ENCODE results near the gene CTNNA3.
"Not testable (repeated sequence)": the region's sequence is repeated elsewhere in the genome, so short reads cannot be mapped to it uniquely, and the experiment has no call there.

The CTNNA3 gene

DNA sequence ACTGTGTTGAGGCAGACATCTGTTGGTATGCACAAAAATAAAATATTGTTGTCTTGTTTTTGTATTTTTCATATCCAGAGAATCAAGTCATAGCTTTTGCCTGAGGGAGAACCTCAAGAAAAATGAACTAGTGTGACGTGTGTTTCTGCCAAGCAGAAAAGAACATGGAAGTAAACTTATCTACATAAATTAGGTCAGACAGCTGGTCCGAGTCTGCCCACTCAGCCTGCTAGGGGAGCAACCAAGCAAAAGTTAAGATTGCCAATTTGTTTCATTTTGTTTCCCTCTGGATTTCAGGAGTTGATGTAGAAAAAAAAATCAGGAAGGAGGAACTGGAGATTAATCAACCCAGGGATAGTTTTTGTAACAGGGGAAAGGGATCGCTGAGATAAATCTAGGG is 1342.6 kb downstream of the CTNNA3 start:
- in situ Hi-C loops (cut with HindIII; ENCODE audit: low sequenced_read_pairs), result no loop called here

DNA sequence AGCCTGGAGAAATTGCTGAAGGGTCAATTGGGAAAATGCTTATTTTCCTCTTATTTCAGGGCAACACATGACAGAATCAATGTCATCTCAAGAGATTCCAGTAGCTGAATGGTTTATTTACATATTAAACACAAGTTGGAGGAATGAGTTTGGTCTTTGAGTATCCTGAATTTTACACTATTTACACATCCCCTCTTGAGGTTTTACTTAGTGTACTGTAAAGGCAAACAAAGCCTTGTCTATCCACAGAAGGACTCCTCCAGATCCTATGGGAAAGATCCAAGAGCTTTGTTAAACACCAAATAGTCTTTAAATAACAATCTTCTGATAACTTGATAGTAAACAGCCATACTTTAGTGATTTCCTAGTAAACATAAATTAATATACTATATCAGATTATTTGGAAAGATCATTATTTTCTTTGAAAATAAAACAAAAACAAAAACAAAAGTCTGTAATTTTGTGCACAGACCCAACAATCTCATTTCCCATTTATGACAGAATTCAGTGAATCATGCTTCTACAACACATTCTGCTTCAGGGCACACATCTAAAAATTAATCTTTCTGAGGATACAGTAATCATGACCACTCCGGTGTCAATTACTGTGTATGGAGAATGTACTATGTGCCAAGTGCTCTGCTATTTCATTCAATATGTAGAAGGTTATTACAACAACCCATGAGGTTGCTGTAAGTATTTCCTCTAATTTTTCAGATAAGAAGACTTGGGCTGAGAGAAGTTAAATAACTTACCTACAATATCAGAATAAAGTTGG is 1345.2 kb downstream of the CTNNA3 start:
- in situ Hi-C loops (cut with HindIII; ENCODE audit: low sequenced_read_pairs), result no loop called here

DNA sequence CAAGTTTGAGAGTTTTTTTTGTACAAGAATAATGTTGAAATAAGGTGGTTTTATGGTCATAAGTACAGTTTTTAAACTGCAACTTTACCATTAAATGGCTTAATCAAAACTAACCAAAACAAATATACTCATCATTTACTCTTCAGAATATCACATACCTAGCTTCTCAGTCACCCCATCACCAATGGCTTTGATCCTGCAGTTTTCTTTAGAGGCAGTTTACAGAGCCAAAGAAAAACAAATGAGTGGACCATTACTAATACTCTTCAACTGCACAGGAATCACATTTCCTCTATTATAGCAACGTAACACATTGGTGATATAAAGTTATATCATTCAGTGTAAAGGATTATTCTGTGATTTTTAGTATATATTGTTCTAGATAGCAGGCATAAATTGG is 1346.3 kb downstream of the CTNNA3 start:
- in situ Hi-C loops (cut with HindIII; ENCODE audit: low sequenced_read_pairs), result no loop called here

DNA sequence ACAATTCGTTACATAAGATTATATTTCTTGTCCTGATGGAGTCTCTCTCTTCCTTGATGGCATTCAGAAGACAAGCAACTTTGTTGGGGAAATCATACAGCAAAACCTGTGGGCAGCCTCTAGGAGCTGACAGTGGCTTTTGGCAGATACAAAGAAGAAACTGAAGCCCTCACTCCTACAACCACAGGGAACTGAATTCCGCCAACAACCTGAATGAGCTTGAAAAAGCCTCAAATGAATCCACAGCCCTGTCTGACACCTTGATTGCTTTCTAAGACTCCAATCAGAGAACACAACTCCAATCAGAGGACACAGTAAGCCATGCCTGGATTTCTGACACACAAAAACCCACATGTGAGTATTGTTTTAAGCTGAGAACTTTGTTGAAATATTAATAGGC is 1346.9 kb downstream of the CTNNA3 start:
- in situ Hi-C loops (cut with HindIII; ENCODE audit: low sequenced_read_pairs), result no loop called here

DNA sequence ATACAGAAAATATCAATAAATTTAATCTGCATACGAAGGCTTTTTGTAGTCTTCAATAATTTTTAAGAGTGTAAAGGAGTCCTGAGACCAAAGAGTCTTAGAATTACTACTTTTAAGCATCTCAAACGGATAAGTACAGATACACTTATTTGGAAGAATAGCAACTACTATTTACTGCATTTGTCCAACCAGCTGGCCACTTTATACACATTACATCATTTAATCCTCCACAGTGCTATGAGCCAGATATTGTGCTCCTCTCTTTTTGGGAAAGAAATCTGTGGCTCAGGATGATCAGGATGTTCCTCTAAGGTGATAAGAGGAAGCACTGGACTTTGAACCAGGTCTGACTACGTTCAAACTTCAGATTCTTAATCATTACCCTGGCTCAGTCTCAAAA is 1358.8 kb downstream of the CTNNA3 start:
- in situ Hi-C loops (cut with HindIII; ENCODE audit: low sequenced_read_pairs), result no loop called here

DNA sequence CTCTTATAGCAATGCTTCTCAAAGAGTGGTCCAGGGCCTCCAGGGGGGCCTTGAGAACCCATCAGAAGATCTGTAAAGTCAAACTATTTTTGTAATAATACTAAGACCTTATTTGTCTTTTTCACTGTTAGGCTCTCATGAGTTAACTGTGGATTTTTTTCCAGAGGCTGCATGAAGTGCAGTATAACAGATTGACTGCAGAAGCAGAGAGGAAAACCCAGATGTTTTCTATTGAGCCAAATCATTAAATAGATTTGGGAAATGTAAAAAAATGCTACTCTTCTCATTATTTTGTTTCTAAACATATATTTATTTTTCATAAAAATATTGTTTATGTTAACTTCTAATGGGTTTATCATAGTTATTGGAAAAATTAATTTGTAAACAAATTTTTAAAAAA is 1359.2 kb downstream of the CTNNA3 start:
- in situ Hi-C loops (cut with HindIII; ENCODE audit: low sequenced_read_pairs), result no loop called here

DNA sequence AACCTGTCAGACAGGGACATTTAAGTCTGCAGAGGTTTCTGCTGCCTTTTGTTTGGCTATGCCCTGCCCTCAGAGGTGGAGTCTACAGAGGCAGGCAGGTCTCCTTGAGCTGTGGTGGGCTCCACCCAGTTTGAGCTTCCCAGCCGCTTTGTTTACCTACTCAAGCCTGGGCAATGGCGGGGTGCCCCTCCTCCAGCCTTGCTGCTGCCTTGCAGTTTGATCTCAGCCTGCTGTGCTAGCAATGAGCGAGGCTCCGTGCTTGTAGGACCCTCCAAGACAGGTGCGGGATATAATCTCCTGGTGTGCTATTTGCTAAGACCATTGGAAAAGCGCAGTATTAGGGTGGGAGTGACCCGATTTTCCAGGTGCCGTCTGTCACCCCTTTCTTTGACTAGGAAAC is 1360.2 kb downstream of the CTNNA3 start:
- in situ Hi-C loops (cut with HindIII; ENCODE audit: low sequenced_read_pairs), result not testable (repeated sequence)

DNA sequence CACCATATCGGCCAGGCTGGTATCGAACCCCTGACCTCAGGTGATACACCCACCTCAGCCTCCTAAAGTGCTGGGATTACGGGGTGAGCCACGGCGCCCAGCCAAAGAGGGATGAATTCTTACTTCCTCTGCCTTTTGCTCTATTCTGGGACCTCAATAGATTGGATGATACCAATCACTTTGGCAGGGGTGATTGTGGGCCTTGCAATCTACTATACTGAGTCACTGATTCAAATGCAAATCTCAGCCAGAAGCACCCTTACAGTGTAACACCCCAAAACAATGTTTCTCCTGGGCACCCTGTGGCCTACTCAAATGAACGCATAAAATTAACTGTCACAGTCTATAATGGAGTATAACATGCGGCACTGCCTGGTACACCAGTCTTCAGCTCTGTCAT is 1366.8 kb downstream of the CTNNA3 start:
- in situ Hi-C loops (cut with HindIII; ENCODE audit: low sequenced_read_pairs), result no loop called here

DNA sequence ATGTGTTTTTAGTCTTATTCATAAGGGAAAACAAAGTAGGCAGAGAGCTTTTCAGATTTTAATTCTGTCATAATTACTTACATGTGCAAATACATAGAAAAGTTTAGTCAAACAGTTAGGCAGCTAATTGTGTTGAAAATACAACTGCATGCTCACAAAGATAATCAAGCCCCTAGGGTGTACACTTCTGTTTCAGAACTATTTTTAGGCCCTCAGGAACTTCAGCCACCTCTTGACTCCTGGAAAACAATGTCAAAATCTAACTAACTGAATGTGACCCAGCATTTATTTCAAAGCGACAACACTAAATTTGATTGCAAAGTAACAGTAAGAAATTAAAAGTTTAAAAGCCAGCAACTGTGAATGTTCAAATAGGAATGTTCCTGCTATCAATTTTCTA is 1369.1 kb downstream of the CTNNA3 start:
- in situ Hi-C loops (cut with HindIII; ENCODE audit: low sequenced_read_pairs), result no loop called here

DNA sequence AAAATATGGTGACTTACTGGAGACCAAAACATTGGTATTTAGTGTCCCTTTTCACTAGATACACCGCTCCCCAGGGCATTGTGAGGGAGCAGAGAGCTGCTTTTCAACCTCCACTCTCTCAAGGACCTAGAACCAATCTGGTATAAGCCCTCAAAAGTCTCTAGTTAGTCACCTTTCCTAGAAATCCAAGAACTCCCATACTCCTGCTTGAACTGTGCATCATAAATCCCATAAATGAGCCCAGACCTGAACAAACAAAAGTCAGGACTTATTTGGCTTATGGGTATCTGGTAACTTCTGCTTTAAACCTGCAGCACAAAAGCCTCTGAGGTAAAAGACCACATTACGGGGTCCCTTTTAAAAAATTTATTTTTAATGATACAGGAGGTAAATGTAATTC is 1373.2 kb downstream of the CTNNA3 start:
- in situ Hi-C loops (cut with HindIII; ENCODE audit: low sequenced_read_pairs), result no loop called here

DNA sequence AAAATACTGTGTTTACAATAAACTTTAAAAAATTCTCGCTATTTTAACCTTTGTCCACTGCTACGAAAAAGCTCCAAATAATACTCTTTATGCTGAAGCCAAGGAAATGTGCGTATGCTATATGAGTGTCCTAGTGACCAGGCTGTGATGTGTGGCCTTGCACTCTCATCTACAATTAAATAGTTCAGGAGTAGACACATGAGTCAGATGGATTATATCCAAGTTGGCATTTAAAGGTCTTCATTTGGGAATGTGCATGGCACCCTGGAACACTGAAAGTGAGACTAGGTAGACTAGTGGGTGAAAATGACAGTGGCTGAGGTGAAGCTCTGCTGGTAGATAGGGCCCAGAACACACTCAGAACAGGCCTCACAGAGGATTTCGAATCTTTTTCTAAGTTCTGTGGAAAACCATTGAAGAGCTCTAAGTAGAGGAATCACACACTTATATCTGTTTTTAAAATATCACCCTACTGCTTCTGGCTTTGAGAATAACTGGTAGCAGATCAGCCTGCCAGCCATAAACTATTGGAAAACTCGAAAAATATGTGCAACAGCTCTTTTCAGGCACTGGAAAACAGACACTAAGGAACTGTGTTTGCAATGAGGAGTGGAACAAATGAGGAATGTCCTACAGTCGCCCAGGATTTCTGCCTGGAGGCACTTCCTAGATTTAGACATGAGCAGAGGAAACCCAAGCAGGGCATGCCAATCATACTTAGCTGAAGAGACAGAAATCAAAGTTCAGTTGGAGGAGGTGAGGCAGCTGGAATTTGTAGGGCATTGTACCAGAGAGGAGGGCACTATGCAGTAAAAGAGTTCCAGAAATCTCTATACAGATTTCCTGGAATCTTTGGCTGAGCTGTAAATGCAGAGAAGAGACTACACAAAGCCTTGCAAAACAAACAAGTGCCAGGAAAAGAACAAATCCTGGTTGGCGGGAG is 1374.0 kb downstream of the CTNNA3 start:
- in situ Hi-C loops (cut with HindIII; ENCODE audit: low sequenced_read_pairs), result no loop called here

DNA sequence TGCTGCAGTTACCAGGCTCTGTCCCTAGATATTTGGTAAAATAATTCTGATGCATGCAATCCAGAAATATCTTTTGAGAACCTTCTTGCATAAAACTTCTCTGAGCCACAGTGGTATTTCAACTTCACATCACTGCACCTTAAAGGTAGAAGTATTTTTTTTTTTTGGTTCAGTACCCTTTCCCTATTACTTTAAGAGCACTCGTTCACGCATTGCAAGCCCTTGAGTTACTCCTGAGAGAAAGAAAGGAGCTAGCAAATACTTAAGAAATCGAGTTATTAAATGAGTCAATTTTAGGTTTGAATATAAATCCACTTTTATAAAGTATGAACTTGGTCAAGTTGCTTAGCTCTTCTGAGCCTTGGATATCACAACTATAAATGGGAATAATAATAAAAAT is 1377.2 kb downstream of the CTNNA3 start:
- in situ Hi-C loops (cut with HindIII; ENCODE audit: low sequenced_read_pairs), result no loop called here

DNA sequence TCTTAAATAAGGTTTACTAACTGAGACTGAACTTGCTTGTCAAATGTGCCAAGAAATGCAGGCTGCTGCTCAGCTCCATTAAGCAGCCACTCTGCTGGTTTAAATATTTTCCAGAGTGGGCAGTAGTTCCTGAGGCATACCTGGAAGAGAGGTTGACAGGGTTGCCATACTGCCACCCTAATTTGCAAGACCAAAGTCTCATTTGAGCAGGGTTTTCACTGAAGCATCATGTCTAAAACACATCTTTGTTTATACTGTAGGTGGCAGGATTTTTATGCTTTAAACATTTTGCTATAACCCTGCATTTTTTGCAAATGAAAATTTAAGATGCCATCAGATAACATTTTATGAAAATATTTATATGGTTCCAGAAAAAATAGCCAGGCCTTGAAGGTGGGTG is 1388.2 kb downstream of the CTNNA3 start:
- in situ Hi-C loops (cut with HindIII; ENCODE audit: low sequenced_read_pairs), result no loop called here

DNA sequence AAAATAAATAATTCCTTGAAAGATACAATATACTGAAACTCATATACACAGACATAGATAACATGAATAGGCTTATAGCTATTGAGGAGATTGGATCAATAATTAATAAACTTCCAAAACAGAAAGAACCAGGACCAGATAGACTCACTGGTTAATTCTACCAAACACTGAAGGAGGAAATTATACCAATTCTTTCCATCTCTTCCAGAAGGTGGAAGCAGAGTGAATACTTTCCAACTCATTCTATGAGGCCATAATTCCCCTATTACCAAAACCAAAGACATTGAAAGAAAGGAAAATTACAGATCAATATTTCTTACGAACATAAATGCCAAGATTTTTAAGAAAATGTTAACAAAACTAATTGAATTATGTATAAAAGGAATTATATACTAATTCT is 1394.9 kb downstream of the CTNNA3 start:
- in situ Hi-C loops (cut with HindIII; ENCODE audit: low sequenced_read_pairs), result no loop called here

DNA sequence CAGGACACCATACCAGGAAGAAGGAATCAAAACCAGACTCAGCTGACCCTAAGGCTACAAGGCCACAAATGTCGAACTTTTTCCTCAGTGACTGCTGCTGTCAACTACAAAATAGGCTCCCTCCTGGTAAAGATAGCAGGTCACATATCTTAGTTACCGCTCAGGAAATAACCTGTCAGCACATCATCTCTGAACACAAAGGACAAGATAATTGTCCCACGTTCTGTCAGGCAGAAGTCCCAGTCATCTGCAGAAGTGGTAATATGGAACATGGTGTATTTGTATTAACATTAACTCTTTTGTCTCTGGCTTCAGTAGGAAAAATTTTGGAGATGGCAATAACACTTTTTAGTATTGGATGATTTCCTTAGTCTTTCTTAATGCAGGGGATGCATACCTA is 1400.4 kb downstream of the CTNNA3 start:
- in situ Hi-C loops (cut with HindIII; ENCODE audit: low sequenced_read_pairs), result no loop called here

DNA sequence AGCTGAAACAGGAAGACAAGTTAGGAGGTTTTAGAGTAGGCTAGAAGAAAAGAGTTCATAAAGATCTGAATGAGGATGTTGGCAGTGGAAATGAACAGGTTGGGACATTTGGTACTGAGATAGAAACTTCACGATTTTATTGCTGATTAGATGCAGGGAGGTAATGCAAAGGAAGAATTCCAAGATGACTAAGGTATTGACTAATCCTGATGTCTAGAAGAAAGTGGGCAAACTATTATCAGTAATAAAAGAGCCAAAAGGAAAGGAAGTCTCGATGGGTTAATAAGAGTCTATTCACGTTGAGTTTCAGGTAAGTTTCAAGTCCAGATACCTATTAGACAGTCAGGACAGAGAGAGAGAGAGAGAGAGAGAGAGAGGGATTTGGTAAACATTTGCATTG is 1401.5 kb downstream of the CTNNA3 start:
- in situ Hi-C loops (cut with HindIII; ENCODE audit: low sequenced_read_pairs), result no loop called here

DNA sequence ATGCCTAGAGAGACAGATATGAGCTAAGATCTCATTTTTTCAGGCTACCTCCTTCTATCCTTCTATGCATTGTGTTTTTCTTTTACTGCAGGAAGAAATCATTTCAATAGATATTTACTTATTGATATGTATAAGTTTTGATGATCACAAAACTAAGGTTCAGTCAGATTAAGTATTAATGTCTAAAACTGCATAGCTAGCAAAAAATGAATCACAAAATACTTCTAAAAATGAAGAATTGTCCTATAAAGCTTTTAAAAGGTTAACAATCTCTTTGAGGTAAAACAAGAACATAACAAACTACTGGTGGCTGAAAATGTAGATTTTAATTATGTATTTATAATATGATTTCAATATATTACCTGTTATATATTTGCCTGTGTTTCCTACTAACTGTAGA is 1403.1 kb downstream of the CTNNA3 start:
- in situ Hi-C loops (cut with HindIII; ENCODE audit: low sequenced_read_pairs), result no loop called here

DNA sequence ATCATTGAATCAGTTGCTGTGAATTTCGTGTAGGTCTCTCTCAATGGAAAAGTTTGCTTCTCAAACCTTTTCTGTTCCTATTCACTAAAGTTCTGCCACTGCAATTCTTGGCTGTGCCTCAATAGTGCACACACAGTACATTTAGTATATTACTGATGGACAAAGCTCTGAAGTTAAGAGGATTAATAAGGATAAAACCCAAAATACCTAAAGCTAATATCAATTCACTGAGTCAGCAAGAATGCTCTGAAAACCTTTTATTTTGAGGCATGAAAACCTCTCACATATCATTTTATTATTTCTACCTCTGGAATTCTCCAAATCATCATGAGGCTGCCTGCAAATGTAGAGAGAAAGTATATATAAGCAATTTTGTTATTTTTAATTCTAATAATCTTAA is 1403.5 kb downstream of the CTNNA3 start:
- in situ Hi-C loops (cut with HindIII; ENCODE audit: low sequenced_read_pairs), result no loop called here

DNA sequence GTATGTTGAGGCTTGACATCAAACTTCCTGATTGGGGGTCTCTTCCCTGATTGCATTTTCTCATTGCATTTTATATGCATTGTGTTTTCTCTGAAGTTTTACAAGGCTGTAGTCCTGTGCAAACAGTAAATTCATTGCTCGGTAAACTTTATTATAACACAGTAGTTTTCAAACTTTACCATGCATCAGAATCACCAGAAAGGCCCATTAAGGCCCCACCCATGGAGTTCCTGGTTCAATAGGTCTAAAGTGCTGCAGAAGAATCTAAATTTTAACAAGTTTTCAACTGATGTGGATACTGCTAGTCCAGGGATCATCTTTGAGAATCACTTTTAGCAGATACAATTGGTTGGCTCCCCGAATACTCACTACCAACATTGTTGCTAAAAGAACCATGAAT is 1404.9 kb downstream of the CTNNA3 start:
- in situ Hi-C loops (cut with HindIII; ENCODE audit: low sequenced_read_pairs), result no loop called here

DNA sequence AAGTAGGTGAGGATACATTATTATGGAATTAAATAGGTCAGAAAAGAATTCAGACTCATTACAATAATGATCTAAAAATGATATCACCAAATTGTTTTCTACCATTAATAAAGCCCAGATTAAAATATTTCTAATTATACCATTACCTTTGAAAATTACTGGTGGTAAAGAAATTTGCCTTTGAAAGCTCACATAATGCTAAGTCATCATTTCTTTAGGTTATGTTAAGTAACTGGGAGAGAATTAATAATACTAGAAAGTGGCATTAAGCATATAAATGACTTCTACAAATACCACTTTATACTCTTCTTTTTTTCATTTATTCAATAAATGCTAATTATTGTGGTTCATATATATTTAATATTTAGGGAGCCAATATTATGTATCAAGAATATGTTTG is 1411.4 kb downstream of the CTNNA3 start:
- in situ Hi-C loops (cut with HindIII; ENCODE audit: low sequenced_read_pairs), result no loop called here

DNA sequence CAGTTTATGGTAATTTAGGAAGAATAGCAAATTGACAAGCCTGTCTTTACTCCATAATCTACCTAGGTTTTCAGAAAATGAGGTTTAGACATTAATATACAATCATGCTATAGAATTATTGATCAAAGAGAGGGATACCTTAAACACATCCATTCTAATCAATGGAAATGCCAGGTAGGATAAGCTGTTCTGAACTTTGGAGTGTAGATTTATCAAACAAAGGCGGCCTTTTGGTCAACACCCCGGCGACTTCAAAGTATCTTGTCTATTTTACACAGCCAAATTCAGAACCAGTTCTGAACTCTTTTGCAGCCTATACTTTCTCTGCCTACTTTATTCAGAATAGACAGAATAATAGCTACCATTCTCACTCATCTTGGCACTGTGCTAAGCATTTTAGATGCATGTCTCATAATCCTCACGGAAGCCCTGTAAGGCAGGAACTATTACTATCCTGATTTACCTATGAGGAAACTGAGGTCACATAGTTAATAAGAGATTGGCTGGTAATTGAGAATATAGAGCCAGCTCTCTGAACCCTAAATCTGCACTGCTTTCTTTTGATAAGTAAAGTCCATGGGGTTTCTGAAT is 1412.0 kb downstream of the CTNNA3 start:
- in situ Hi-C loops (cut with HindIII; ENCODE audit: low sequenced_read_pairs), result no loop called here

DNA sequence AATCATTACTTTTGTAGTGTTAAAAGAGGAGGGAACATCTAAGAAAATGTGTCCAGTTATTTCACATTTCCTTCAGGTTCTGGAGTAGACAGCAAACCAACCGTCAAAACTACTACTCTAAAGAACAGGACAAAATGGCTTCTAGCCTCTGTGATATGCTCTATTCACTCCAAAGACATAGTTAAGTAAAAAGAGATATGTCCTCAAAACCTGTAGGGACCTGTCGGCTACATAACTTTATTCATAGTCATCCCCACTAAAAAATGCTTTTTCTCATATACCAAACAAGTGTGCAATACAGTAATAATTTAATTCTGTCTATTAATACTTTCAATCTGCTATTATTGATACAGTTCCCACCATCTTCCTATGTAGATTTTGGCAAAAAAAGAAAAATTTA is 1412.9 kb downstream of the CTNNA3 start:
- in situ Hi-C loops (cut with HindIII; ENCODE audit: low sequenced_read_pairs), result no loop called here
